Mesenchymal stem cell (in vitro differentiated cells and primary cell): Measurements from ENCODE around the gene NR2C2AP.

Source experiments
- DNase-seq: peaks from one replicate; pipeline ENCODE4 v3.0.0-alpha.2; 2013
- H2AFZ ChIP-seq: one replicate; pipeline ENCODE4 v1.6.1; 2013; ENCODE audit warnings: low read depth, mild to moderate bottlenecking, control low read depth, inconsistent platforms, low read length, moderate library complexity
- H2AK5ac ChIP-seq: 2 replicates; pipeline ENCODE4 v1.6.1; 2013; ENCODE audit warnings: low read length, moderate library complexity, mild to moderate bottlenecking, inconsistent platforms; ENCODE audit not compliant: severe bottlenecking
- H2BK120ac ChIP-seq: one replicate; pipeline ENCODE4 v1.6.1; 2013; ENCODE audit warnings: low read depth, mild to moderate bottlenecking, inconsistent platforms, low read length, moderate library complexity
- H2BK12ac ChIP-seq, 2 experiments: one replicate each; pipeline ENCODE4 v1.6.1; 2013; ENCODE audit warnings: inconsistent platforms in 2 of 2, low read length in 2 of 2, mild to moderate bottlenecking in 2 of 2, moderate library complexity in 2 of 2, control low read depth in 1 of 2
- H2BK15ac ChIP-seq: one replicate; pipeline ENCODE4 v1.6.1; 2013; ENCODE audit warnings: mild to moderate bottlenecking, low read depth, inconsistent platforms; ENCODE audit not compliant: poor library complexity, severe bottlenecking
- H2BK5ac ChIP-seq: 2 replicates; pipeline ENCODE4 v1.6.1; 2013; ENCODE audit warnings: low read depth, mild to moderate bottlenecking, low read length, control low read depth, inconsistent platforms; ENCODE audit not compliant: poor library complexity, severe bottlenecking
- H3K14ac ChIP-seq, 2 experiments: one replicate each; pipeline ENCODE4 v1.6.1; 2013; ENCODE audit warnings: inconsistent platforms in 2 of 2, low read length in 2 of 2, control low read depth in 1 of 2, mild to moderate bottlenecking in 1 of 2, moderate library complexity in 1 of 2
- H3K18ac ChIP-seq, 2 experiments: one replicate each; pipeline ENCODE4 v1.6.1; 2013; ENCODE audit warnings: inconsistent platforms in 2 of 2, low read length in 2 of 2, control low read depth in 1 of 2, low read depth in 1 of 2, mild to moderate bottlenecking in 1 of 2
- H3K23ac ChIP-seq, 2 experiments: one replicate each; pipeline ENCODE4 v1.6.1; 2013; ENCODE audit warnings: inconsistent platforms in 2 of 2, low read length in 2 of 2, mild to moderate bottlenecking in 2 of 2, moderate library complexity in 2 of 2, control low read depth in 1 of 2
- H3K27ac ChIP-seq: 2 replicates; pipeline ENCODE4 v1.5.1; 2013; ENCODE audit warnings: mild to moderate bottlenecking, moderate library complexity, low read length, control low read depth, inconsistent platforms; ENCODE audit not compliant: poor library complexity, severe bottlenecking
- H3K27me3 ChIP-seq, 2 experiments: 2 replicates each; pipeline versions ENCODE4 v1.6.1 to v1.7.0; 2013; ENCODE audit warnings: low read length in 2 of 2, mild to moderate bottlenecking in 2 of 2, moderate library complexity in 2 of 2, control low read depth in 1 of 2, inconsistent platforms in 1 of 2; ENCODE audit not compliant: control insufficient read depth in 1 of 2, insufficient read depth in 1 of 2
- H3K36me3 ChIP-seq, 2 experiments: 2 replicates each; pipeline versions ENCODE4 v1.6.1 to v1.7.0; 2013; ENCODE audit warnings: low read length in 2 of 2, control low read depth in 1 of 2, inconsistent platforms in 1 of 2, low read depth in 1 of 2, mild to moderate bottlenecking in 1 of 2; ENCODE audit not compliant: insufficient read depth in 2 of 2, control insufficient read depth in 1 of 2
- H3K4ac ChIP-seq, 2 experiments: one replicate each; pipeline ENCODE4 v1.6.1; 2013; ENCODE audit warnings: inconsistent platforms in 2 of 2, low read length in 2 of 2, mild to moderate bottlenecking in 2 of 2, moderate library complexity in 2 of 2, control low read depth in 1 of 2, low read depth in 1 of 2
- H3K4me1 ChIP-seq: 2 replicates; pipeline ENCODE4 v1.6.1; 2013; ENCODE audit warnings: low read depth, low read length, control low read depth; ENCODE audit not compliant: control insufficient read depth, insufficient read depth
- H3K4me2 ChIP-seq: 2 replicates; pipeline ENCODE4 v1.6.1; 2013; ENCODE audit warnings: low read length, mild to moderate bottlenecking, inconsistent platforms; ENCODE audit not compliant: poor library complexity, severe bottlenecking
- H3K4me3 ChIP-seq, 2 experiments: 2 replicates each; pipeline versions ENCODE4 v1.5.1 to v1.7.0; 2013; ENCODE audit warnings: low read length in 2 of 2, mild to moderate bottlenecking in 2 of 2, control low read depth in 1 of 2, low read depth in 1 of 2; ENCODE audit not compliant: insufficient read depth in 1 of 2
- H3K79me1 ChIP-seq: replicated peaks from 2 replicates; pipeline ENCODE4 v1.6.1; 2013; ENCODE audit warnings: mild to moderate bottlenecking, control low read depth, low read length, inconsistent platforms; ENCODE audit not compliant: poor library complexity, severe bottlenecking
- H3K9ac ChIP-seq: 2 replicates; pipeline ENCODE4 v1.7.0; 2013; ENCODE audit warnings: mild to moderate bottlenecking, low read length, moderate library complexity
- H3K9me3 ChIP-seq: 2 replicates; pipeline ENCODE4 v1.7.0; 2013; ENCODE audit warnings: mild to moderate bottlenecking, low read length; ENCODE audit not compliant: control insufficient read depth
- H4K8ac ChIP-seq: one replicate; pipeline ENCODE4 v1.6.1; 2013; ENCODE audit warnings: inconsistent platforms, mild to moderate bottlenecking, low read length, moderate library complexity
- H4K91ac ChIP-seq: one replicate; pipeline ENCODE4 v1.6.1; 2013; ENCODE audit warnings: mild to moderate bottlenecking, low read length, inconsistent platforms
- WGBS: methylation state at CpG from one replicate; pipeline ENCODE4 v1.1.7; 2013; ENCODE audit warnings: mixed read lengths; 5-methylcytosine and 5-hydroxymethylcytosine counted together

Gene NR2C2AP

DNA sequence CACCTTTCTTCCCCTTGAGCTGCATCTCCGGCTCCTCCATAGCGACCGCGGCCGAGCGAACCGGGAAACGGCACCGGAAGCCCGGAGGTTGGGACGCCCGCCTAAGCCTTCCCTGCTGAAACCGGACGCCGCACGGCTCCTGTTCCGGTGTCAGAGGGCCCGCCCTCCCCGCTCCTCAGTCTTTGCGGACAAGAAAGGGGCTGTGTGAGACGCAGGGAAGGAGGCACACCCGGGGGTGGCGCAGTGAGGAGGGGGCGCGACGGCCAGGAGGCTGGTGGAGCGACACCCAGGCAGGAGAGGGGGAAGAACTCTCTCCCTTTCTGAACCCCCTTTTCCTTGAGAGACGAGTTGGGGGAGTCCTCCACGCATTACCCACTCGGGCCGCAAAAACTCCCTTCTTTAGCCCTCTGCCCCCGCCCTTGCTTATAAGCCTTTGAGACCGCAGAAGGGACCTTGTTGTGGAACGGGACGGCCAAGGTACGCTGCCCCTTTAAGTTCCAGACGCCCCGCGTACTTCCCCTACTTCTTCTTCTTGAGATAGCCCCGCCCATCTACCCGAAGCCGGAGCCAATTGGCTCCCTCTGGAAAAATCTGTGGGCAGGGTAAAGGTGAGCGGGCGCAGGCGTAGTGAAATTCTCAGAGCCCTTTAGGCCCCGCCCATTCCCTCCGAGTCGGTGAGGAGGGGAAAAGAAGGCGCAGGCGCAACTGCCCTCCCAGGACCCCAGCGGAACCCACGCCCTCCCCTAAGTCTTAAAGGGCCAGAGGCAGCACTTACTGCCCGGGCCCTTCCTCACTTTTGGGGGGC lies 10.9 kb downstream of the NR2C2AP start, which contains the start of the genes BORCS8 and RFXANK:
BORCS8 (minus strand) TSS at position 75 of the 805 bp plus-strand sequence; CDS start at position 40, 35 bp downstream.
RFXANK (plus strand) TSS at position 181 of the 805 bp plus-strand sequence. CDS start 1,689 bp downstream, outside the sequence.
- H2AFZ ChIP-seq, result peak within 1 kb of the TSS; percentile 100
- peak within 1 kb of the TSS; percentile 84 for H4K8ac ChIP-seq
- peaks cover 30% of the 10 kb centered on the region for H3K79me1 ChIP-seq
- DNase-seq, result peak; percentile 99
- peak within 1 kb of the TSS in 1 of 2 experiments; percentile 100 for H3K14ac ChIP-seq
- no peaks in the 10 kb centered on the region for H3K9me3 ChIP-seq
- peaks cover 17 to 24% of the 10 kb centered on the region in 2 experiments for H3K36me3 ChIP-seq
- peaks cover 20% of the 10 kb centered on the region for H3K4me1 ChIP-seq
- peak within 1 kb of the TSS; percentile 80 for H2BK5ac ChIP-seq
- peak within 1 kb of the TSS; percentile 99 for H3K9ac ChIP-seq
- H3K27ac ChIP-seq, result peak within 1 kb of the TSS; percentile 97
- 0% methylated on average over 42 of the region's 53 CpGs for WGBS
- H3K4me2 ChIP-seq, result peak within 1 kb of the TSS; percentile 78
- peak within 1 kb of the TSS in 1 of 2 experiments; percentile 99 for H3K23ac ChIP-seq
- peak within 1 kb of the TSS; percentile 92 for H2BK15ac ChIP-seq
- H4K91ac ChIP-seq, result peak within 1 kb of the TSS; percentile 85
- no peaks in the 10 kb centered on the region for H3K27me3 ChIP-seq
- peak within 1 kb of the TSS; percentile 81 for H2BK120ac ChIP-seq
- peak within 1 kb of the TSS; percentile 70 to 96 for H3K4ac ChIP-seq
- H2BK12ac ChIP-seq, result peak within 1 kb of the TSS in 1 of 2 experiments; percentile 95
- peak within 1 kb of the TSS; percentile 89 to 100 for H3K18ac ChIP-seq
- H2AK5ac ChIP-seq, result no peak within 1 kb of the TSS
- peak within 1 kb of the TSS; percentile 79 to 96 for H3K4me3 ChIP-seq

DNA sequence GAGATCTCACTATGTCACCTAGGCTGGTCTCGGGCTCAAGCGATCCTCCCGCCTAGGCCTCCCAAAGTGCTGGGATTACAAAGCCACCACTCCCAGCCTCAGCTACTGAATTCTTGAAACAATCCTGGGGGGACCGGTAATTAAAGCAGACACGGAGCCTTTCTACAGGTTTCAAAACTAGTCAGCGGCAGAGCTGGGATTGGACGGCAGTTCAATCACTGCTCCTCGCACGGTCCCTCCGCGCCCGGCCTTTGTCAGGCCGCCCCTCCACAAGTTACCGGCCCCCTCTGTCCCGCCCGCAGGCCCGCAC lies 11.5 kb downstream of the NR2C2AP start:
- peaks cover 27% of the 10 kb centered on the region for H3K79me1 ChIP-seq
- H3K4ac ChIP-seq, result peak overlapping the region; percentile 7 to 84
- H4K8ac ChIP-seq, result peak overlapping the region; percentile 47
- no peak overlapping the region for H2BK120ac ChIP-seq
- peak overlapping the region; percentile 97 for H3K27ac ChIP-seq
- H3K36me3 ChIP-seq, result peaks cover 14 to 22% of the 10 kb centered on the region in 2 experiments
- H3K23ac ChIP-seq, result no peak overlapping the region
- peak overlapping the region; percentile 79 to 92 for H3K4me3 ChIP-seq
- H2AFZ ChIP-seq, result no peak overlapping the region
- WGBS, result under 1% methylated on average over 17 of the region's 17 CpGs
- H2AK5ac ChIP-seq, result no peak overlapping the region
- H2BK5ac ChIP-seq, result no peak overlapping the region
- no peak overlapping the region for H2BK12ac ChIP-seq
- no peak overlapping the region for H3K18ac ChIP-seq
- H4K91ac ChIP-seq, result no peak overlapping the region
- H2BK15ac ChIP-seq, result no peak overlapping the region
- H3K27me3 ChIP-seq, result no peaks in the 10 kb centered on the region
- peak overlapping the region; percentile 99 for H3K9ac ChIP-seq
- H3K4me1 ChIP-seq, result peaks cover 20% of the 10 kb centered on the region
- DNase-seq, result no peak
- H3K14ac ChIP-seq, result no peak overlapping the region
- H3K4me2 ChIP-seq, result peak overlapping the region; percentile 78
- no peaks in the 10 kb centered on the region for H3K9me3 ChIP-seq

DNA sequence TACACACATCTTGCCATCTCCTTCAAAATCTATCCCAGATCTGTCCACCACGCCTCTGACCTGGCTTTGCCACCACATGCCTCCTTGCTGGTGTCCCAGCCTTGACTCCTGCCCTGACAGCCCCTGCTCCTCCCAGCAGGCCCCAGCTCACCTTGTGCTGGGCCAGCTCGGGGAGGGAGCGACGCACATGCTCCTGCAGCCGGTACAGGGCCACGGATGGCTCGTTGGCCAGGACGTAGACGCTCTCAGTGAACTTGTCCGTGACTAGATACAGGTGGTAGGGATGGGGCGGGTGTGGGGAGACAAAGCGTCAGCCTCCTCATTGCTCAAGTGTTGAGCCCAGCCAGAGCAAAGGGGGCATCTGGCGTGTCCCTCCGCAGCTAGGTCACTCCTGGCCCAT lies 16.5 kb downstream of the NR2C2AP start:
- Histone ChIP-seq H3K14ac (no peak overlapping the region), H2BK120ac (no peak overlapping the region), H3K36me3 (peaks cover 31 to 36% of the 10 kb centered on the region in 2 experiments), H3K79me1 (peaks cover 43% of the 10 kb centered on the region), H2AFZ (no peak overlapping the region), H3K4me3 (peak overlapping the region in 1 of 2 experiments; percentile 12), H3K4me1 (peaks cover 13% of the 10 kb centered on the region), H2AK5ac (no peak overlapping the region), H2BK15ac (no peak overlapping the region), H3K4me2 (no peak overlapping the region), H2BK12ac (no peak overlapping the region), H3K23ac (no peak overlapping the region), H3K9me3 (no peaks in the 10 kb centered on the region), H3K18ac (no peak overlapping the region), H3K9ac (no peak overlapping the region), H3K4ac (no peak overlapping the region), H4K8ac (no peak overlapping the region), H2BK5ac (no peak overlapping the region), H3K27me3 (no peaks in the 10 kb centered on the region), H4K91ac (no peak overlapping the region), H3K27ac (no peak overlapping the region)
- DNase-seq, result no peak
- 95% methylated on average over 14 of the region's 14 CpGs for WGBS
